Adipocyte (in vitro differentiated cells): Measurements from ENCODE around the gene CAD.

Experiments used
- DNase-seq: peaks from one replicate; pipeline ENCODE4 v3.0.0-alpha.2; 2015; ENCODE audit warnings: low read depth
- H3K27me3 ChIP-seq: replicated peaks from 2 replicates; pipeline ENCODE4 v1.7.0; 2013; ENCODE audit warnings: mild to moderate bottlenecking, low read length, moderate library complexity; ENCODE audit not compliant: control insufficient read depth, insufficient read depth
- H3K36me3 ChIP-seq: 2 replicates; pipeline ENCODE4 v1.7.0; 2013; ENCODE audit warnings: low read length, mild to moderate bottlenecking, moderate library complexity; ENCODE audit not compliant: control insufficient read depth, insufficient read depth, severe bottlenecking
- H3K4me1 ChIP-seq: 2 replicates; pipeline ENCODE4 v1.7.0; 2013; ENCODE audit warnings: mild to moderate bottlenecking, low read length, moderate library complexity; ENCODE audit not compliant: control insufficient read depth, insufficient read depth
- H3K4me3 ChIP-seq: 2 replicates; pipeline ENCODE4 v1.7.0; 2013; ENCODE audit warnings: mild to moderate bottlenecking, low read length, moderate library complexity
- H3K9ac ChIP-seq: 2 replicates; pipeline ENCODE4 v1.7.0; 2013; ENCODE audit warnings: mild to moderate bottlenecking, low read length, moderate library complexity
- H3K9me3 ChIP-seq: 2 replicates; pipeline ENCODE4 v1.7.0; 2013; ENCODE audit warnings: mild to moderate bottlenecking, low read length, moderate library complexity; ENCODE audit not compliant: control insufficient read depth

Gene CAD

DNA sequence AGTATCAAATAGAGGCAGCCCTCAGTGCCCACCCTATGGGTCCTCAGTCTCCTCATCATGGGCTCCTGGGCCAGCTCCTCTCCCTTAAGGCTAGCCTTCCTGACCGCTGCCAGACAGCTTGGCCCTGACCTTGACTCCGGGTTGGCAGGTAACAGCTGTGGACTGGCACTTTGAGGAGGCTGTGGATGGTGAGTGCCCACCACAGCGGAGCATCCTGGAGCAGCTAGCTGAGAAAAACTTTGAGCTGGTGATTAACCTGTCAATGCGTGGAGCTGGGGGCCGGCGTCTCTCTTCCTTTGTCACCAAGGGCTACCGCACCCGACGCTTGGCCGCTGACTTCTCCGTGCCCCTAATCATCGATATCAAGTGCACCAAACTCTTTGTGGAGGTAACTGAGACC, 19.0 kb downstream of the CAD start:
- Histone ChIP-seq H3K9ac (no peak overlapping the region), H3K27me3 (no peaks in the 10 kb centered on the region), H3K9me3 (no peaks in the 10 kb centered on the region), H3K4me1 (no peaks in the 10 kb centered on the region), H3K36me3 (peaks cover 99% of the 10 kb centered on the region), H3K4me3 (no peak overlapping the region)
- DNase-seq: no peak

DNA sequence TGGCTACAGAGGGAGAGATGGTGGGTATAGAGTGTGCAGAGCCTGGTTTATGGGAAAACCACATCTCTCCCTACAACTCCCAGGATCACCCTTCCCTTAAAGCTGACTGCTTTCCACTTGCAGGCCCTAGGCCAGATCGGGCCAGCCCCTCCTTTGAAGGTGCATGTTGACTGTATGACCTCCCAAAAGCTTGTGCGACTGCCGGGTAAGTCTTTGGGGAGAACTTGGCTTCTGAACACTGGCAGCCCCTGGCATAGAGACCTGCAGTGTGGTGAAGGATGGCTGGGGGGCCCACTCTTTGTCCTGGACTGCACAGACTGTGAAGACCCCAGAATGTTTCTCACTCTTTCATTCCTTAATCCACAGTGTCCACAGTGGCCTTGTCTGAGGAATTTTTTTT, 19.5 kb downstream of the CAD start:
- Histone ChIP-seq H3K36me3 (peaks cover 99% of the 10 kb centered on the region), H3K4me1 (no peaks in the 10 kb centered on the region), H3K27me3 (no peaks in the 10 kb centered on the region), H3K9ac (no peak overlapping the region), H3K9me3 (no peaks in the 10 kb centered on the region), H3K4me3 (no peak overlapping the region)
- no peak for DNase-seq

DNA sequence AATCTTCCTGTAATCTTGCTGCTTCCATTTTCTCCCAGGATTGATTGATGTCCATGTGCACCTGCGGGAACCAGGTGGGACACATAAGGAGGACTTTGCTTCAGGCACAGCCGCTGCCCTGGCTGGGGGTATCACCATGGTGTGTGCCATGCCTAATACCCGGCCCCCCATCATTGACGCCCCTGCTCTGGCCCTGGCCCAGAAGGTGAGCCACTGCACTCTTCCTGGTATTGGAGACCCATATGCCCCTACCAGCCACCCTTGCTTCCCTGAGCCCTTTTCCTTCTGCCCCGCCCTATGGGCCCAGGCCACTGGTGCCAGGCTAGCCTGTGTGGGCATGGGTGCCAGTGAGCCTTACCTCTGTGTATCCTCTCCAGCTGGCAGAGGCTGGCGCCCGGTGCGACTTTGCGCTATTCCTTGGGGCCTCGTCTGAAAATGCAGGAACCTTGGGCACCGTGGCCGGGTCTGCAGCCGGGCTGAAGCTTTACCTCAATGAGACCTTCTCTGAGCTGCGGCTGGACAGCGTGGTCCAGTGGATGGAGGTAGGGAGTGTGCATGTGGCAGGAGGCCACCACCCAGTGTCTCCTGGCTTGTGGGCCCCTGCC, 20.3 kb downstream of the CAD start:
- no peak for DNase-seq
- H3K9me3 ChIP-seq: no peaks in the 10 kb centered on the region
- peaks cover 99% of the 10 kb centered on the region for H3K36me3 ChIP-seq
- H3K27me3 ChIP-seq: no peaks in the 10 kb centered on the region
- no peak overlapping the region for H3K9ac ChIP-seq
- no peak overlapping the region for H3K4me3 ChIP-seq
- no peaks in the 10 kb centered on the region for H3K4me1 ChIP-seq

DNA sequence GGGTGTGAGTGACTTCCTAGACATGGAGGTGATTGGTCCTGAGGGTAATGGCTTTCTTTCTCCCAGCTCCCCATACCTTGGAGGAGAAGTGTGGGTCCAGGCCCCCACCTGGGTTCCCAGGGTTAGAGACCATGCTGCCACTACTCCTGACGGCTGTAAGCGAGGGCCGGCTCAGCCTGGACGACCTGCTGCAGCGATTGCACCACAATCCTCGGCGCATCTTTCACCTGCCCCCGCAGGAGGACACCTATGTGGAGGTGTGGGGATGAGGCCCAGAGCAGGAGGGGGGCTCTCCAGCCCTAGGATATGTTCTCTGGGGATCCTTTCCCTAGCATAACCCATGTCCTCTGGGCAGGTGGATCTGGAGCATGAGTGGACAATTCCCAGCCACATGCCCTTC, 21.8 kb downstream of the CAD start:
- H3K9ac ChIP-seq: no peak overlapping the region
- no peaks in the 10 kb centered on the region for H3K27me3 ChIP-seq
- H3K4me3 ChIP-seq: no peak overlapping the region
- no peaks in the 10 kb centered on the region for H3K9me3 ChIP-seq
- H3K4me1 ChIP-seq: no peaks in the 10 kb centered on the region
- no peak for DNase-seq
- H3K36me3 ChIP-seq: peaks cover 99% of the 10 kb centered on the region

DNA sequence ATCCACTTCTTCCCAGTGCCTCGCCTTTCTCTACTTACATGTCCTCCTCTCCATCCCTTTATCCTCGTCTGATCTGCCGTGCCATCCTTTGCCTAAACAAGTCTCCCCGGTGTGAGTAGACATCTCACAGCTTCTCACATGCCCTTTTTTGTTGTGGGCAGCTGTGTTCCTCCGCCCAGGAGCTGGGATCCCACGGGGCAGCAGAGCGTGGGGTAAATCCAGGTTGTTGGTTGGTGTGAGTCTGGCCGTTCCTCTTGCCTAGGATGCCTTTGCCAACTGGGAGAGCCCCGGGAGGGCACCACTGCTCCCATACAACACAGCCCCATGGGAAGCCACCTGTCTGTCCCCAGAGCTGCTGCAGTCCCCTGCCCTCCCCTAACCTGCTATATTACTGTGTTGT, 23.2 kb downstream of the CAD start:
- Histone ChIP-seq H3K4me1 (no peaks in the 10 kb centered on the region), H3K4me3 (no peak overlapping the region), H3K9me3 (no peaks in the 10 kb centered on the region), H3K36me3 (peaks cover 91% of the 10 kb centered on the region), H3K9ac (no peak overlapping the region), H3K27me3 (no peaks in the 10 kb centered on the region)
- DNase-seq: no peak

DNA sequence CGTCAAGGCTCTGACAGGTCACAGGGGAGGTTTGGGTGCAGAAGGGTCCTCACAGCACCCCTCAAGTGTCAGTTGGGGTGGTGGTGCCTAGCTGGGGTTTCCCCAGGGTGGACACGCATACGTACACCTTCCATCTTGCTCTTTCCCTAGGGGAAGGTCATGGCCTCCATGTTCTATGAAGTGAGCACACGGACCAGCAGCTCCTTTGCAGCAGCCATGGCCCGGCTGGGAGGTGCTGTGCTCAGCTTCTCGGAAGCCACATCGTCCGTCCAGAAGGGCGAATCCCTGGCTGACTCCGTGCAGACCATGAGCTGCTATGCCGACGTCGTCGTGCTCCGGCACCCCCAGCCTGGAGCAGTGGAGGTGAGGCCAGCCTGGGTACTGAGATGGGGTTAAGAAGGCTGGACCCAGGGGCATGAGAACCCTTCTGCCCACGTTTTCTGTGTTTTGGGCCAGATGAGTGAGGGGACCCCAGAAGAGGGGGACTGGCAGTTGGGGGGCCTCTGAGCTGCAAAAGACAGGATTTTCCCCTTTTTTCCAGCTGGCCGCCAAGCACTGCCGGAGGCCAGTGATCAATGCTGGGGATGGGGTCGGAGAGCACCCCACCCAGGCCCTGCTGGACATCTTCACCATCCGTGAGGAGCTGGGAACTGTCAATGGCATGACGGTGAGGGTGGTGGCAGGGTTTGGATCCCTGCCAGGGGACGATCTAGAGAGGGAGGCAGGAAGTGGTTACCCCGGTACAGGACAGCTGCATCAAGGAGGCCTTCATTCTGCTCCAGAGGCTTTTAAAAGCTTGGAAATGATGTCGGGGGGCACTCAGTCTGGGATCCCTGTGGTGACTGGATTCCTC, 24.8 kb downstream of the CAD start:
- Histone ChIP-seq H3K36me3 (peaks cover 75% of the 10 kb centered on the region), H3K9ac (no peak overlapping the region), H3K4me3 (no peak overlapping the region), H3K9me3 (no peaks in the 10 kb centered on the region), H3K4me1 (no peaks in the 10 kb centered on the region), H3K27me3 (no peaks in the 10 kb centered on the region)
- no peak for DNase-seq

DNA sequence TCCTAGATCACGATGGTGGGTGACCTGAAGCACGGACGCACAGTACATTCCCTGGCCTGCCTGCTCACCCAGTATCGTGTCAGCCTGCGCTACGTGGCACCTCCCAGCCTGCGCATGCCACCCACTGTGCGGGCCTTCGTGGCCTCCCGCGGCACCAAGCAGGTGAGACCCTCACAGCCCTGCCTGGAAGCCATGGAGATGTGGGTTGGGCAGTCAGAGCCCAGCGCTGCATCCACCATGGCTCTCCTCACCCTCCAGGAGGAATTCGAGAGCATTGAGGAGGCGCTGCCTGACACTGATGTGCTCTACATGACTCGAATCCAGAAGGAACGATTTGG, 25.4 kb downstream of the CAD start:
- Histone ChIP-seq H3K9me3 (no peaks in the 10 kb centered on the region), H3K9ac (no peak overlapping the region), H3K27me3 (no peaks in the 10 kb centered on the region), H3K36me3 (peaks cover 69% of the 10 kb centered on the region), H3K4me1 (no peaks in the 10 kb centered on the region), H3K4me3 (no peak overlapping the region)
- DNase-seq: no peak

DNA sequence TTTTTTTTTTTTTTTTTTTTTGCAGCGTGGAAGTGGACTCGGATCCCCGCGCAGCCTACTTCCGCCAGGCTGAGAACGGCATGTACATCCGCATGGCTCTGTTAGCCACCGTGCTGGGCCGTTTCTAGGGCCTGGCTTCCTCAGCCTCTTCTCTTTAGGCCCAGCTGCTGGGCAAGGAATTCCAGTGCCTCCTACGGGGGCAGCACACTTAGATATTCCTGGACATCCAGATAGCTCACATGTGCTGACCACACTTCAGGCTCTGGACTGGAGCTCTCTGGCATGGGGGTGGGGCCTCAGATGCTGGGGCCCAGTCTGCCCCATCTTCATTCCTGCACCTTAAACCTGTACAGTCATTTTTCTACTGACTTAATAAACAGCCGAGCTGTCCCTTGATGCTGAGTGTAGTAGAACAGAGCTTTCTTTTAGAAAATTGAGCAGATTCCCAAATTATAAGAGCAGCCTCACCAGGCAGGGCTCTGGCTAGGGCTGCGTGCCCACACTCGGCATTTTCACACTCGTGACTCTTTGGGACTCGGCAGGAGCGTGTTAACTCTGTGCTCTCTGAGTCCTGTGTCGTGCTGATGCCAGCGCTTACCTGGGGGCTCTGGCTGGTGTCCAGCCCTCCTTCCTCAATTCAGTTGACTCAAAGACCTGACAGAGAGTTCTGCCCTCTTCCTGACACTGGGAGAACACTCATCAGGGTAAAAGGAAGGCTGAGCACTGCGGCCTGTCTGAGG, 26.4 kb downstream of the CAD start:
- H3K36me3 ChIP-seq: peaks cover 60% of the 10 kb centered on the region
- H3K4me1 ChIP-seq: no peaks in the 10 kb centered on the region
- H3K9me3 ChIP-seq: no peaks in the 10 kb centered on the region
- no peak overlapping the region for H3K4me3 ChIP-seq
- no peak overlapping the region for H3K9ac ChIP-seq
- H3K27me3 ChIP-seq: peaks cover 7% of the 10 kb centered on the region
- no peak for DNase-seq

DNA sequence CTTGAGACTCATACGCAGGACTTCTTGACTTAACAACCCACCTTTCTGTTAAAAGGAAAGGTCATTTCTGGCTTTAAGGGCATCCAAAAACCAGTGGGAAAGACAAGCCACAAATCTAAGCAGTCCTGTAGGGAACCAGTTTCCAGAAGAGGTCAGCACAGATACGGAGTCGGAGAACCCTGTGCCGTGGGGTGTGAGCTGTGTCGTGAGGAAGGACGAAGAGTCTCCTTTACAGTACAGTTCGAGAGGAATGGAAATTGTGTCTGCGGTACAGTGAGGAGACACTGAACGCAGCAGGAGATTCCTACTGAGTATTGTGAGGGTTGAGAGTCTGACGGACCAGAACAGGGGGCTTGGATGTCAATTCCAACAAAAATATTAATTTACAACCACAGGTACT, 27.9 kb downstream of the CAD start:
- H3K4me3 ChIP-seq: no peak overlapping the region
- no peak for DNase-seq
- no peaks in the 10 kb centered on the region for H3K4me1 ChIP-seq
- H3K27me3 ChIP-seq: peaks cover 10% of the 10 kb centered on the region
- peaks cover 45% of the 10 kb centered on the region for H3K36me3 ChIP-seq
- H3K9ac ChIP-seq: no peak overlapping the region
- H3K9me3 ChIP-seq: no peaks in the 10 kb centered on the region

DNA sequence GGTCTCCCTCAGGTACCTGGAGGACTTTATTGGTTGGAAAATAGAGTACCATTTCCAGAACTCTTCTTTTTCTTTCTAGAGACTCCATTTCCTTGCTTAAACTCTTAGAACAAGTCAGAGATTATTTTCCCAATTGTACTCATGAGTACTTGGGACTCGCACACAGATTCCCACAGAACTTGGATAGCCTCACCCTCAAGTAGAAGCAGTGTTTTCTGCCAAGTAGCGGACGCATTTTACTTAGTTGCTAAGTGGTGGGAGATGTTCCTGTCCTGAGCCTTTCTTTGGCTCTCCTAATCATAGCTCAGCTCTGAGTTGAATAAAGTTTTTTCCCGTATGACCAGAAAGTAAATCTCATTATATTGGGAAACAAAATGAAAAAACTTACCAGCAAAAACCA, 28.5 kb downstream of the CAD start:
- Histone ChIP-seq H3K9ac (no peak overlapping the region), H3K36me3 (peaks cover 40% of the 10 kb centered on the region), H3K4me1 (no peaks in the 10 kb centered on the region), H3K27me3 (peaks cover 15% of the 10 kb centered on the region), H3K4me3 (no peak overlapping the region), H3K9me3 (no peaks in the 10 kb centered on the region)
- DNase-seq: no peak

DNA sequence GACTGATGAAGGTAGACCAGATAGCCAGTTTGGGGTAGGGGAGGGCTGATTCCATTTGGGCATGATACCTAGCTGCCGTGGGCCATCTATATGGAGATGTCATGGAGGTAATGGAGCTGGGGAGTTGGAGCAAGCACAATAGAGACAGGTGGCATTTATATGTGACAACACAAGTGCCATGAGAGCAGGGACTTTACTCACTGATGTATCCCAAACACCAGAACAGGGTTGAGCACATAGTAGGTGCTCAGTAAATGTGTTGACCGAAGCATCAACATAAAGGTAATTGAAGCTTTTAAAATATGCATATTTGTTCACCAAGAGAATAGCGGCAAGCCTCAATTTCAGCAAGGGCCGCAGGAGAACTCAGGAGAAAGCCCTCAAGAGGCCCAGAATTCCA, 30.7 kb downstream of the CAD start:
- Histone ChIP-seq H3K9me3 (no peaks in the 10 kb centered on the region), H3K36me3 (peaks cover 17% of the 10 kb centered on the region), H3K4me3 (no peak overlapping the region), H3K9ac (no peak overlapping the region), H3K4me1 (no peaks in the 10 kb centered on the region), H3K27me3 (peaks cover 27% of the 10 kb centered on the region)
- no peak for DNase-seq
